ENCODE data around the gene FGF23. TPM values are rescaled to one million over a fixed set of nuclear protein-coding genes. Genes with fewer than 3 reads are reported as not detected.

FGF23 gene
- total RNA-seq, 4 donors from 2014 or later = not detected

DNA sequence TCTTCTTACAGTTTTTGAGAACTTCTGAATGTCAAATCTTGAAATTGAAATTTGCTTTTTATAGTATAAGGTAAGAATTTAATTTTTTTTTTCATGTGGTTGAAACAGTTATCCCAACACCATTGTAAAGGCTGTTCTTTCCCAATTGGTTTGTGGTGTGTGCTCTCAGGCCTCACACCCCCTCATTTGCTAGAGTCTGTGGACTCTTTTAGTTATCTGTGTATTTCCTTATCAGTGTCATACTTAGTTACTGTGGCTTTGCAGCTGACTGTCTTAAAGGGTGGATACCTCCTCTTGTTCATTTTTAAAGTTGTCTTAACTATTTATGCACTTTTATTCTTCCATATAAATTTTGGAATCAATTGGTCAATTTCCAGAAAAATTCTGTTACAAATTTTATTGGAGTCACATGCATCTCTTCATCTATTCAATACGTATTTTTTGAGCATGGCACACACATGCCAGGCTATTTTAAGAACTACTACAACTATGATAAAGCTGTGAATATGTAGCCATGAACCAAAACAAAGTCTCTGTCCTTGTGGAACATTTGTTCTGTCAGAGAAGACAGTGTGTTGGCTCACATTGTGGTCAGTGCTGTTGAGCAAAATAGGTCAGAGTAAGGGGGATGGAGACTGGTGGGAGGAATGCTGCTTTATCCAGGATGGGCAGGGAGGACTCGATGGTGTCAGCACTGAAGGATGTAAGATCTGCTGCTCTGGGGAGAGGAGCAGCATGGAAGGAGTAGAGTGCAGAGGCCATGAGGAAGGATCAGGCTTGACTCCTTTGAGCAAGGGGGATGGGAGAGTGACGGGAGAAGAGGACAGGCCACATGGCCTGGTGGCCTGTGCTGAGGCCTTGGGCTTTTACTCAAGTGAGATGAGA lies 24.1 kb downstream of the FGF23 start:
- H3K4me1 ChIP-seq = no peaks in the 10 kb centered on the region
- no peak overlapping the region for H3K27ac ChIP-seq
- 81% methylated on average over 3 of the region's 3 CpGs for WGBS
- H3K36me3 ChIP-seq = peaks cover 6% of the 10 kb centered on the region
- no peak for TF ChIP-seq EP300 (IDR thresholded peaks at IDR 0.05)
- TF ChIP-seq POLR2AphosphoS5 (IDR thresholded peaks at IDR 0.05) = no peak
- no peak for TF ChIP-seq POLR2A (IDR thresholded peaks at IDR 0.05)
- TF ChIP-seq, protein P1, sequence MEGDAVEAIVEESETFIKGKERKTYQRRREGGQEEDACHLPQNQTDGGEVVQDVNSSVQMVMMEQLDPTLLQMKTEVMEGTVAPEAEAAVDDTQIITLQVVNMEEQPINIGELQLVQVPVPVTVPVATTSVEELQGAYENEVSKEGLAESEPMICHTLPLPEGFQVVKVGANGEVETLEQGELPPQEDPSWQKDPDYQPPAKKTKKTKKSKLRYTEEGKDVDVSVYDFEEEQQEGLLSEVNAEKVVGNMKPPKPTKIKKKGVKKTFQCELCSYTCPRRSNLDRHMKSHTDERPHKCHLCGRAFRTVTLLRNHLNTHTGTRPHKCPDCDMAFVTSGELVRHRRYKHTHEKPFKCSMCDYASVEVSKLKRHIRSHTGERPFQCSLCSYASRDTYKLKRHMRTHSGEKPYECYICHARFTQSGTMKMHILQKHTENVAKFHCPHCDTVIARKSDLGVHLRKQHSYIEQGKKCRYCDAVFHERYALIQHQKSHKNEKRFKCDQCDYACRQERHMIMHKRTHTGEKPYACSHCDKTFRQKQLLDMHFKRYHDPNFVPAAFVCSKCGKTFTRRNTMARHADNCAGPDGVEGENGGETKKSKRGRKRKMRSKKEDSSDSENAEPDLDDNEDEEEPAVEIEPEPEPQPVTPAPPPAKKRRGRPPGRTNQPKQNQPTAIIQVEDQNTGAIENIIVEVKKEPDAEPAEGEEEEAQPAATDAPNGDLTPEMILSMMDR (IDR thresholded peaks at IDR 0.05) = no peak
- no peaks in the 10 kb centered on the region for H3K27me3 ChIP-seq
- no peak for DNase-seq (ENCODE audit: low spot score in 2 of 2)
- no peaks in the 10 kb centered on the region for H3K9me3 ChIP-seq
- H3K4me3 ChIP-seq = no peak overlapping the region

- peaks cover 6% of the 10 kb centered on the region for H3K36me3 ChIP-seq
- no peak overlapping the region for H3K4me3 ChIP-seq
- no peaks in the 10 kb centered on the region for H3K9me3 ChIP-seq
- no peak overlapping the region for H3K27ac ChIP-seq
- no peak for DNase-seq (ENCODE audit: low spot score in 2 of 2)
- H3K27me3 ChIP-seq = no peaks in the 10 kb centered on the region
- H3K4me1 ChIP-seq = no peaks in the 10 kb centered on the region
- TF ChIP-seq, protein P1 (IDR thresholded peaks at IDR 0.05) = peak in 1 of 2 donors; percentile 37
- no peak for TF ChIP-seq POLR2A (IDR thresholded peaks at IDR 0.05)
- 43% methylated on average over 4 of the region's 4 CpGs for WGBS
These were observed 25.7 kb downstream of the FGF23 start for GRCh38 chr12:4353785-4354208.

- no peak for DNase-seq (ENCODE audit: low spot score in 2 of 2)
- Histone ChIP-seq H3K4me3 (no peak overlapping the region), H3K36me3 (no peaks in the 10 kb centered on the region), H3K27ac (no peak overlapping the region), H3K4me1 (no peaks in the 10 kb centered on the region), H3K27me3 (no peaks in the 10 kb centered on the region), H3K9me3 (no peaks in the 10 kb centered on the region)
- TF ChIP-seq EP300 (IDR thresholded peaks at IDR 0.05) (no peak), POLR2A (IDR thresholded peaks at IDR 0.05) (no peak), POLR2AphosphoS5 (IDR thresholded peaks at IDR 0.05) (no peak)
- TF ChIP-seq, protein P1 (IDR thresholded peaks at IDR 0.05) = no peak
These were observed 32.6 kb downstream of the FGF23 start for GRCh38 chr12:4346931-4347330.

DNA sequence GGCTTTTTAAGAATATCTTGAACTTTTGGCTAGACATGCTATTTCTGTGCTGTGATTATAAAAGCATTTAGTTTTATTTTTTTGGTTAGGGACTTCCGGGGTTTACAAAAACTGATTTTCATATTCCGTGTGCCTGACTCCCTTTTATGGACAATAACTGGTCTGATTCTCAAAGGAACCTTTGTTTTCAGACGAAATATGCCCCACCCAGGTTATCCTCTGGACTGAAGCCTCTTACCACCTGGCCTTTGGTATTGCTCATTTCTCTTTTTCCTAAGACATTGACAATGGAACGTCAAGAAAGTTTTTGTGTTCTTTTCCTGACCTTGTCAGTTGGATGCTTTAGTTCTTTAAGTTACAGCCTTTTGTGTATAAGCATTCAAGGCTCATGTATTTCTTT lies 47.7 kb downstream of the FGF23 start:
- Histone ChIP-seq H3K4me1 (no peaks in the 10 kb centered on the region), H3K27me3 (no peaks in the 10 kb centered on the region), H3K27ac (no peak overlapping the region), H3K36me3 (peaks cover under 1% of the 10 kb centered on the region), H3K4me3 (no peak overlapping the region), H3K9me3 (no peaks in the 10 kb centered on the region)
- WGBS = 65% methylated on average over 4 of the region's 4 CpGs
- no peak for TF ChIP-seq EP300 (IDR thresholded peaks at IDR 0.05)
- TF ChIP-seq, protein P1 (IDR thresholded peaks at IDR 0.05) = no peak
- no peak for TF ChIP-seq POLR2A (IDR thresholded peaks at IDR 0.05)
- no peak for TF ChIP-seq POLR2AphosphoS5 (IDR thresholded peaks at IDR 0.05)
- no peak for DNase-seq (ENCODE audit: low spot score in 2 of 2)

GRCh38 chr12:4331221-4331620 lies 48.3 kb downstream of the FGF23 start:
- no peaks in the 10 kb centered on the region for H3K27me3 ChIP-seq
- WGBS = 90% methylated on average over 1 of the region's 1 CpG
- TF ChIP-seq EP300 (IDR thresholded peaks at IDR 0.05) (no peak), POLR2AphosphoS5 (IDR thresholded peaks at IDR 0.05) (no peak), POLR2A (IDR thresholded peaks at IDR 0.05) (no peak)
- TF ChIP-seq, protein P1 (IDR thresholded peaks at IDR 0.05) = no peak

More at GRCh38 chr12:4331221-4331620, 48.3 kb downstream of the FGF23 start:
- Histone ChIP-seq H3K4me1 (no peaks in the 10 kb centered on the region), H3K27ac (no peak overlapping the region), H3K9me3 (no peaks in the 10 kb centered on the region), H3K36me3 (no peaks in the 10 kb centered on the region), H3K4me3 (no peak overlapping the region)
- DNase-seq (ENCODE audit: low spot score in 2 of 2) = no peak

All from suprapubic skin (tissue), 4 donors.